CD4-positive, alpha-beta T cell treated with Interleukin-17A for 4 hours (primary cell): ENCODE data around the gene MBP.
A peak's percentile ranks its signal among the peaks of the same experiment; 100 is the strongest.

Source experiments
- DNase-seq: peaks from one replicate; pipeline ENCODE4 v3.0.0-alpha.2; 2020; ENCODE audit warnings: mixed read lengths

MBP gene

DNA sequence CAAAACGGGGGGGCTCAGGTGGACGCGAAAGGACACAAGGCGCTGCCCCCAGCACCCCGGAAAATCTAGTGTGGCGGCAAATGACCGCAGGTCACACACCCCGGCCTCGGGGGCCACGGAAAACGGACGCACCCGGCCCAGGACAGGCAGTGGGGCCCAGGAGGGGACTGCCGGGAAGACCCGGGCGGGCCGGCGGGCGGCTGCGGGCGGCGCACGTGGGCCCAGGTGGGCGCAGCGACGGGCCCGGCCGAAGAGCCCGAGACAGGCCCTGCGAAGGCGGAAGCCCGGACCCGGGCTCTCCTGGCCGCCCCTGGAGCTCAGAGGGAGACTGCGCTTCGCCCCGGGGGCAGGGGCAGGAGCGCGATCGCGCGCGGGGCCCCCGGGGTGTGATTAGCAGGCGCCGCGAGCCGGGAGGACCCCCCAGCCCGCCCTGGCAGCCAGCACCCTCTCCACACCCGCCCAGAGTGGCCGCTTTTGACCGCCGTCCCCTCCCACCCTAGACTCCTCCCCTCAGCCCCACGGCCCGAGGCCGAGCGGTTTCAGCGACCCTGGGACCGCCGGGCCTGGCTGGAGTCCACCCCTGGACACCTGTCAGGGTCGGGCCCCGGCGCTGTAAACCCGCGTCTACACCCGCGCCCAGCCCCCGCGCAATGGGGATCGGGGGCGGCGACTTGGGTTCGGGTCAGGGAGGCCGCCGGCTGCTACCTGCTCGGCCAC is 773 bp downstream of the MBP start:
- peak; percentile 50 for DNase-seq

DNA sequence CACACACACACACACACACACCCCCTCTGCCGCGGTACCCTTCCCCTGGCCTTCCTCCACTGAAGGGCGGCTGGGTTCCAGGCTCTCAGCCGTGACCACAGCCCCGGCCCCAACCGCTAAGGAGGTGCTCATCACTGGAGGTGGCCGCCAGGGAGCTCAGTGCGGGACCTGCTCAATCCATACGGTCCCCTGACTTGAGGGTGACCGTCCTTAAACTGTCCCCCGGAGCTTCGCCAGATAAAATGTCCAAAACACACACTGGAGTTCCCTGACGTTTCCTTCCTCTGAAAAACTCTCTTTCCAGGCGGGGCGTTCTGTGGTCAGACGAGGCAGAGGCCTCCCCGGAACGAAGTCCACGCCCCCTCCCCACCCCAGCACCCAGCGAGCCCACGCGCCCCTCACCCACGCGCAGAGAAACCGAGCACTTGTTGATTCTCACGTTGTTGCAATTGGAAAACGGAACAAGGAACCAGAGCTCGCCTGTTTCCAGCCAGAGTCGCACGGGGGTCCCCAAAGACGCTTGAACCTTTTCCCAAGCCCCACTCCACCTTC is 1.4 kb downstream of the MBP start:
- peak; percentile 56 for DNase-seq

DNA sequence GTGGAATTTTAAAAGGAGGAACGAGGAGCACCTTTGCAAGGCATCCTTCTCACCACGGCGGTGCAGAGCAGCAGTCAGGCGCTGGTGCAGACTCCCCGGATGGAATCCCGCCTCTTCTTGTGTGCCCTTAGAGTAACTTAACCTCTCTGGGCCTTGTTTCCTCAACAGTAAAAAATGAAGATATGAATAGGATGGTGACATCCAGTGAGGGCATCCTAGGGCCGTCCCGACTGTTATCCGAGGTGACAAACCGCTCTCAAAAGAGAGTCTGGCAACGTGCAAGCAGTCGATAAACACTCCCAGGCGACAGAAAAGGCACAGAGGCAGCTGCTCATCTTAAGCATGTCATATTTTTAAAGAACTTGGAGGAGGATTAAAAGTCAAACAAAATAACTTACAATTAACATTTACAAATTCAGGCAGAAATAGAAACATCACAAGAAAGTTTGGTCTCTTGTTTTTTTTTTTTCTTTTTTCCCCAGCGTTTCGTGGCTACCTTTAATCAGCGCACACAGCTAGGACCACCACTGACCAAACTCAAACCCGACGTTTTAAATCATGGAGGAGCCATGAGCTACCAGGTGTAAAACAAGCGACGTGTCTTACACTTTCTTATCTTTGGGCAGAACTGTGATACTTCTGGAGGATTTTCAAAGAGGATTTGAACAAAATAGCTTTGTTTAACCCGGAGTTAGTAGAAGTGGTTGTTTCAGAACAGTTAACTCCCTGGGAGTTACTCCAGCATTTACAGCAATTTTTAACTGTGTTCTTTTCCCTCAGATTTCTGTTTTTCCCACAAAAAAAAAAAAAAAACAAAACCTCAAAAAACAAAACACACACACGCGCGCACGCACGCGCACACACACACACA is 2.1 kb downstream of the MBP start:
- peak; percentile 31 for DNase-seq

DNA sequence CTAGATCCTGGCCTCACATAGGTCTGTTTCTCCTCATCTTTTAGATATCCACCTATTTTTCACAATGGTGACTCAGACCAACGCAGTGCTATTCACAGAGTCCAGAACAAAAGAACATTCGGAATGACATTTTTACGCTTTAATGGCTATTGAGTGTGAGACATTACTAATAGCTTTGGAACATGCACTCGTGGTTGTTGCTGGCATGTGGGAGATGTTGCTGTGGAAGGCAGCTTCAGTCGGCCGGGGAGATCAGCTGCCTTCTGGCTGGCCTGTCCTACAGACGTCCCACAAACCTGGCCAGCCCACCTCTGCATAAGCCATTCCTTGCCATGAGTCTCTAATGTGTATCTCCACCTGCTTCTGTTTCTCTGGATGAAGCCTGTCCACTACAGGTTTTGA is 3.4 kb downstream of the MBP start:
- no peak for DNase-seq

DNA sequence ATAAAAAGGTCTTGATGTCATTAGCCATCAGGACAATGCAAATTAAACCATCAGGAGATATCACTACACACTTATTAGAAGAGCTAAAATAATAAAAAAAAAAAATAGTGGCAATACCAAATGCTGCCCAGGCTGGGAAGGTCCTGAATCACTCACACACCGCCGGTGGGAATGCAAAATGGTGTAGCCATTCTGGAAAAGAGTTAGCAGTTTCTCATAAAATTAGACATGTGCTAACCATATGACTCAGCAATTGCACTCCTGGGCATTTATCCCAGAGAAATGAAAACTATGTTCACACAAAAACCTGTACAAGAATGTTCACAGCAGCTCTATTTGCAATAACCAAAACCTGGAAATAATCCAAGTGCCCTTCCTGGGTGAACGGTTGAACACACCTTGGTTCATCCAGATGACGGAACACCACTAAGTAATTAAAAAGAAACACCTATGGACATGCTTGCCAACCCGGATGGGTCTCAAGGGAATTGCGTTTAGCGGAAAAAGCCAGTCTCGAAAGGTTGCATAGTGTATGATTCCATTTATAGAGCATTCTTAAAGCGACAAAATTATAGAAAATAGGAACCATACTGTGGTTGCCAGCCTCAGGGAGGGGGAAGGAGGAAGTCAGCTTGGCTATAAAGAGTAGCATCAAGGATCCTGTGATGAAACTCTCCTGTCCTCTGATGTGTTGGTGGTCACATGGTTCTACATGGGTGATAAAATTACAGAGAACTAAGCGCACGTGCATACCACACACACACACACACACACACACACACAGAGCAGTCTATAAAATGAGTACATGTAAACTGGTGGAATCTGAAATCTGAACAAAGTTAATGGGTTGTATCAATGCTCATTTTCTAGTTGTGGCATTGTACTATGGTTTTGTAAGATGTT is 4.6 kb downstream of the MBP start:
- DNase-seq, result peak; percentile 39

DNA sequence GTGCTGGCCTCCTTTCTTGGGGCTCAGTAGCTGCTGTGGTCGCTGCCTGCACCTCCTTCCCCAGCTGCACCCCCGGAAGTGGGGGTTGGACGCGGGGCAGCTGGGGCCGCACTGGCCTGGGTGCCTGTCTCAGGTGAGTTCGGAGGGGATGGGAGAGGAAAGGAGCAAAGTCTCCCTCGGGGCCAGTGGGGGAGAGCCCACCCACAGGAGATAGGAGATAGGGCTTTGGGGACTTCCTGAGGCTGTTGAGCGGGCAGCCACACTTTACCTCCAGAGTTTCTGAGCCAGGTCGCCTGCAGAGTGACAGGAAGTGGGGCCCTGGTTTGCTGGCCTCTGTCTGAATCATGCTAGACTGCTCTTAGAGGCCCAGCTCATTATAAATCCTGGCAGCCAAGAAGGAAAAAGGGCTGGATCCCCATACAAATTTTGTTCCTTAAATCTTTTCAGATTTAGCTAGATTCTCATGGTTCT is 8.1 kb downstream of the MBP start:
- DNase-seq, result peak; percentile 71

DNA sequence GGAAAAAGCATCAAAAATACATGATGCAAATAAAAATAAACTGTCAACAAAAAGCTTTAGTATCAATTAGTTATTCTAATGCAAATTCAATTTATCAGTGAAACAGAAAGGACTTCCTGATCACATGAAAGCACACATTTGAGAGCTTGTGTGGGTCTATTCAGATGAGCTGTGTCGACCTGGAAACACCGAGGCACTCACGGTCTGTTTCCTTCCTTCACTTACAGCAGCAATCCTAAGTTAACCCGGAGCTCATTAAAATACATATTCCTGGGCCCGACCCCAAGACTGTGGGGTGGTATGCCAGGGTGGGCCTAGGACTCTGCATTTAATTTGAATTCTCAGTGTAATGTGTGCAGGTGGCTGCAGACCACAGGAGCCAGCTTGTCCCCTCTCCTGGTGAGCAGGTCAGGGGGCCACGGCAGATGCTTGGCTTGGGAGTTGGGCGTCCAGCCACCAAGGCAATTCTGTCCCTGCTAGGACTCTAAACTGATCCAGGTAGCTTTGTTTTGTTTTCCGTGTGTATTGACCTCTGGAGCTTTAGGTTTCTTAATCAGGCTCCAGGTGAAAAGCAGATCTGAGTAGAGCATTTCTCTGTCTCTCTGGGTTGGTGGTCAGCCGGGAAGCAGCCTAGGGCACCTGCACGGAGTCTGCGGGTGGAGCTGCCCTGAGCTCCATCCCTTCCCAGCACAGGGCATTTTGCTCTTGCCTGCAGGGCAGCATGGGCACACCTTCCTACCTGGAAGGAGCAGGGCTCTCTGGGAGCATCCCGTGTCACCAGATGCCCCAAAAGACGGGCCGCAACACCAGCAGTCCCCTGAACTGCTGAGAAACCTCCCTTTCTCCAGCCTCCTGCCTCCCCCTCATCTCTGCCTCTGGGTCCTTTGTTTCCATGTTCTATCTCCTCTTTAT is 9.0 kb downstream of the MBP start:
- peak; percentile 34 for DNase-seq

DNA sequence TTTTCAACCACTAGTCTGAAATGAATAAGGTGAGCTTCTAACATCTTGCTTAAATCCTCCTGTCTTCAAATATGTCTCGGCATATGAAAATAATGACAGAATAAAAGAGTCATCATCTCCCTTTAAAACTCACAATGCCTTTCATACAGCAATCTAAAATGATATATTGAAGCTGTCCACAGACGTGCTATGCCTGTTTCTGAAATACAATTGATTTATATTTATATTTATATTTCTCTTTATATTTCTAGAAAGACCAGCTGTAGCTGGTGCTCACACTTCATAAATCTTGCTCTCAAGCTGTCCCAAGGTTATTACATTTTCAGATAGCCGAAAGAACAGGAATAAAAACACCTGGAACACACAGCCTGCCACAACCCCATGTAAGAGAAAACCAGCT is 11.1 kb downstream of the MBP start:
- DNase-seq, result no peak

DNA sequence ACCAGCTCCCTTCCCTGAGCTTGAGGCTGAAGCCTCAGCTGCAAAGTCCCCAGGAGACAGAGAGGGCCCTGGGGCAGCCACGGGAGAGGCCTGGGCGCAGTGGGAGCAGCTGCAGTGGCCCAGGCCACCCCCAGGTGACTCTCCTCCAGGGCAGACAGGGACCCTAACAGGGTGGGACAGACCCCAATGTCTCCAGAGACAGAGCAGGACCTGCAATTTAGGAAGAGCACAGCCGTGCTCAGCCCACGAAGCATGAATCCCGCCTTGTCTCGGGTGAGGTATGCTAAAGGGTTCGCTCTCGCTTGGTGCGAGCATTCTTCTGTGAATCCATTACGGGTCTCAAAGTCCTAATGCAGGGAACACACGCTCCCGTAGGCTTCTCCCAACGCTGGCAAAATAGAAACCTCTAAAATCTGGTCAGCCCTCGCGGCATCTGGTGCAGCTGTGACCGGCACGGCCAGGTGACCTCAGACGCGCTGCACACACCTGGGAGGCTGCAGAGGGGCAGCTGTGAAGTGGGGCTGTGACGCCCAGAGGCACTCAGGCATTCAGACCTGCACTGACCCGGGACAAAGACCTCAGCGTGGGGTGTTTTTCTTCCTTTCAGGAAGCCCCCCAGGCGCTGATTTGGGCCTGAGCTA is 12.6 kb downstream of the MBP start:
- no peak for DNase-seq

DNA sequence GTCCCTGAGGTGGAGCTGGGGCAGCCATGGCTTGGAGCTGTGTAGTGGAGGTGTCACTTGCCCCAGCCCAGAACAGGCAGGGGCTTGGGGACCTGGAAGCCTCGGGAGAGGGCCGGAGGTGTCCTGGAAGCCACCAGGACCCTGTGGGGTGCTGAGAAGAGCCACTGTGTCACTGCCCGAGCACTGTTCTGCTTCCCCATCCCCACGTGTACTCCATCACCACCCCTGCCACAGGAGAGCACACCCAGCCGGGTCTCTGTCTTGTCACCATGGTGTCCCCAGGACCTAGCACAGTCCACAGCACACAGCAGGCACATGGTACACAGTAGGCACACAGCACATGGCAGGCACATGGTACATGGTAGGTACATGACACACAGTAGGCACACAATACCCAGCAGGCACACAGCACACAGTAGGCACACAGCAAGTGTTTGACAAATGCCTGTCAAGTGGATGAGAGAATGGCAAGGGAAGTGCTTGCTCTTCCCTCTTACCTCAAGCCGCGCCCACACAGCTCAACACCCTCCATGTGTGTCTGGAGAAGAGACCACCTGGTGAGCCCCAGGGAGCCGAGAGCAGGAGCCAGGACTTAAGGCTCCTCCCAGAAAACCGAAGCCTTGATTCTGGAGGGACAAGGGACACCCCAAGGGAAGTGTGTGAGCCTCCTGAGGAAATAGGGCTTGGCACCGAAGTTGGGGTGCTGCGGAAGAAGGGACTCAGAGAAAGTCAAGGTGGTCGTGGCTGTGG is 13.3 kb downstream of the MBP start:
- no peak for DNase-seq

DNA sequence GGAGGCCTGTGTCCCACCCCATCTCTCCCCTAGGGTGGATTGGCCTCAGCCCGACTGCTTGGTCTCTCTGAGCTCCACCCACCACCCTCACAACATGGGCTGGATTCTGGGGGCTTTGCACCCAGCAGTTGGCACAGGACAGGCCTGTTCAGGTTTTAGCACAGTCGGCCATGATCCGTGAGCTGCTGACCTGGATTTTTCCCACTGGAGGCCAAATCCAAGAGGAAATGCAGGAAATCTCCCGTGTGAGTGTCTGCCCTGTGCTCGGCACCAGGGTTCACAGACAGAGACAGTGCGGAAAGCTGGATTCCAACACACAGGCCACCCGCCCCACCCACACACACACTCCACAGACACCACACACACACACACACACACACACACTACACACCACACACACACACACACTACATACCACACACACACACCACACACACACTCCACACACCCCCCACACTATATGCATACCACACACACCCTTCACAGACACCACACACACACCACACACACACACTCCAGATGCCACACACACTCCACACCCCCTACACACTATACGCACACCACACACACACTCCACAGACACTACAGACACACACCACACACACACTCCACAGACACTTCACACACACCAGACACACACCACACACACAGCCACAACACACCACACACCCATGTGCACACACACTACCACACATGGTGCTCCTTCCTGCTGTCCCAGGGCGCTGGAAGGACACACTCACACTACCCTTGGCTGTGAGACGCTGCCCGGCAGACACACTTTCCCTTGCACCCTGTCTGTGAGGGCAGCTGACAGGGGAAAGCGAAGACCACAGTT is 14.1 kb downstream of the MBP start:
- no peak for DNase-seq

DNA sequence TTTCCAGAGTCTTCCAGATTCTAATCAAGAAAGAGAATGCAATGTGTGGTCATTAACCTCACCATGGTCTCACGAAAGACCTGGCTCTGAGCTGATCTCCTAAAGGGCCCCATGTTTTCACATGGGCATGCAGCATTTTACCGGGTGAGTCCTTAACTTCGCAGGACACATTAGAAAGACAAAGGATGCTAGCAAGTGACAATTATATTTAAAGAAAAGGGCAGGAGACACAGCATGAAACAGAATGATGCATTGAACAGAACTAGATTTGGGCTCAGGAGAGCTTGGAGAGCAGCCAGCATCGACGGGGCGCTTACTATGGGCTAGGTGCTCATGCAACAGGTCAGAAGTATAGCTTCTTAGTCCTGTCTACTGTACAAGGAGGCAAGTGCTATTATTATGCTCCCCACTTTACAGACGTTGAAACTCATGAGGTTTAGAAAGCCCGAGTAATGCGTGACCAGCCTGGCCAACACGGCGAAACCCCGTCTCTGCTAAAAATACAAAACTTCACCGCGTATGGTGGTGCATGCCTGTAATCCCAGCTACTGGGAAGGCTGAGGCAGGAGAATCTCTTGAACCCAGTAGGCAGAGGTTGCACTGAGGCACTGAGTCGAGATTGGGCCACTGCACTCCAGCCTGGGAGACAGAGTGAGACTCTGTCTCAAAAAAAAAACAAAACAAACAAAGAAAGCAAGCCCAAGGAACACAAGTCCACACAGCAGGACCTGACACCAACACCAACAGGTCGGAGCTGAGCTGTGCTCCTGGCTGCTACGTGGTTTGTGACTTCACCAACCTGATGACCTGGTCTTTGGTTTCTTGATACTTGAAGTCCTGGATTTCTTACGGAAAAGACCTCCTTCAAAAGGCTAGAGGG is 16.1 kb downstream of the MBP start:
- DNase-seq, result no peak

DNA sequence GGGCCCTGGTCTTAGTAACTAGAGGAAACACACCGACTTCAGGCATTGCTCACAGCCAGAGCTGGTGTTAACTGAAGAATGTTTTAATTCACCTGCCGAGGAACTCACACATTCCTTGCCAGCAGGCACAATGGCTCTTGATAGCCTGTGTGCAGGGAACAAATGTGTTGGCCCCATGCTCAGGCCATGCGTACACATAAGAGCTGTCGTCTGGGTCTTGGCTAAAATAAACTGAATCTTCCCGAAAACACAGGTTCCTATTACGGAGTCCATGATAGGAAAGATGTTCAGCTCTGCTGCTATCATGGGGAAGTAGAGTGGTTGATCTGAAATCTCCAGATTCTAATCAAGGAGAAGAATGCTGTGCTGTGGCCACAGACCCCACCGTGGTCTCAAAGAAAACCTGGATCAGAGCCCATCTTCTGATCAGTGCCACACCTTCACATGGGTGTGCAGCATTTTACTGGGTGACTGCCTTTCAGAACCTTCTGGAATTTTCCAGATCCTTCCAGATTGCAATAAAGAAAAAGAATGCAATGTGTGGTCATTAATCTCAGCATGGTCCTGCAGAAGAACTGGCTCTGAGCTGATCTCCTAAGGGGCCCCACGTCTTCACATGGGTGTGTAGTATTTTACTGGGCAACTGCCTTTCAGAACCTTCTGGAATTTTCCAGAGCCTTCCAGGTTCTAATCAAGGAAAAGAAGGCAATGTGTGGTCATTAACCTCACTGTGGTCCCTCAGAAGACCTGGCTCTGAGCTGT is 17.2 kb downstream of the MBP start:
- no peak for DNase-seq

DNA sequence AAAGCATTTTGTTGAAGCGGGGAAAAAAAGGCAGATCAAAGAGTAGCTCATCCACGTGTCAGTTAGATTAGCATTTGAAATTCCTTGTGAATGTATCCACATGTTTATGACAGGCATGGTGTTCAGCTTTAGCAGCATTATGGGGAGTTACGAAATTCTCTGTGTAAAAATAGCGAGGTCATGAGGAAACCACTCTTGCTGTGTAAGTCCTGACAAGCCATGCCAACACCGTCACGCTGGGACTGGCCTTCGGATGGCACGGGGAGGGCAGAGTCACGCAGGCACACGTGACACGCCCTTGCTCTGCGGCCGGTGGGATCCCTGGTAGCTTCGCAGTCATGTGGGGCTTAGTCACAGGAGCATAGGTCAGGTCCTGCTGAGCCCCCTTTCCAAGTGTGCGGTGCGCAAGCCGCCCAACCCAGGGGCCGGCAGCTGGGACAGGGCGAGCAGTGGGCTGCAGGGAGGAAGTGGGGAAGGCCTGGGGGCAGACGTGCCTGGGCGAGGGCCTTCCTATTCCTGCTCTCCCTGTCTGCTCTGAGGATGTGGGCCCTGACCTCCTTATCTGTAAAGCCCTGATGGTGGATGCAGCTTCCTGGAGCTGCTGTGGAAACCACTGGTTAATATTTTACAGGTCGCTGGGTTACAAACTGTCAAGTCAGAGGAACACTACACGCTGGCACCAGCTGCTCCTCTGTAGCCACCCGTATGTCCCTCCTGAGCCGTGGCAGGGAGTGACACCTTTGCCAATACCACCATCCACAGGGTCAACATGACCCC is 18.0 kb downstream of the MBP start:
- DNase-seq, result peak; percentile 35

DNA sequence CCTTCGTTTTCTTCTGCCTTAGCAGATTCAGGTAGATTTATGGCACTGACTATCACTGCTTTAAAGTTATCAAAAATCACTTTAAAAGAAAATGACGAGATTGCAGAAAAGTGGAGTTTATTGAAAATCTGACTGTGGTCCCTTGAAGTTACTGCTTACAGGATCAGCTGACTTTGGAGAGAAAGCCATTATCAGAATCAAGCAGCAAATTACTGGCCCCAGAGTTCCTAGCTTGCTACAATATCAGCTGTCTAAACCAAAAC is 18.5 kb downstream of the MBP start:
- DNase-seq, result no peak

DNA sequence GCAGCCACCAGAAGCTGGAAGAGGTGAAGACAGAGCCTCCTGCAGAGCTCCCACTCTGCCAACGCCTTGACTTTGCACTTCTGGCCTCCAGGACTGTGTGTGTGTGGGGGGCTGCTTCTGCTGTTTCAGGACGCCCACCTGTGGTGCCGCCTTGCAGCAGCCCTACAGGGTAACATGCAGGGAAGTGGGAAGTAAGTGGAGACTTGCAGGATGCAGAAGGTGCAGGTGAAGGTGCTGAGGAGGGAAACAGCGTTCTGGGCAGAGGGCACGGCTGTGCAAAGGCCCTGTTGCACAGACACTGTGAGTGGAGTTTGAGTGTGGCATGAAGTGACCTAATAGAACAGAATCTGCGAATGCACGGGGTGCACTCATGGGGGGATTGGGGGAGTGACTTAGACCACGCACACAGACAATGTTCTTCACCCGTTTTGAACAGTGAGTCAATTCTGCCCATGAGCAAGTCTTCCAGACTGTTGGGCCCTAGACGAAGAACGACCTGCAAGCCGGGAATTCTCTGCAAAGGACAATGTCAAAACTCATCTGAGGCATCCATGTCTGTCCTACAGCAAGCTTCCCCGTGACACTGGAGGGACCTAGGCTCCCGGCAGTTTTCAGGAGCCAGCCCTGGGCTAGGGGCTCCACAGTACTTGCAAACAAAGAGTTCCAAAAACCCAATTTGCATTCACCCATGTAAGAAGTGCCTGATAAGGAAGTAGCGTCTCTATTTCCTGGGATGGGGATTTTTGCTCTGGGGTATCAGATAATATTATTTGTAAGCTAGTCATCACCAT is 19.0 kb downstream of the MBP start:
- DNase-seq, result no peak
